Activated naive CD8-positive, alpha-beta T cell treated with anti-CD3 and anti-CD28 coated beads, Interleukin-2, amount 50 U/mL, for 24 hours (primary cell): ENCODE results near the gene TUBA4B.
"Not testable (repeated sequence)": the region's sequence is repeated elsewhere in the genome, so short reads cannot be mapped to it uniquely, and the experiment has no call there.

Experiments
- ATAC-seq: fragments of 150-1000 bp; cut with Tn5 transposase; one replicate; pipeline ENCODE4 v1.10.0; 2021
- DNase-seq: peaks from one replicate; pipeline ENCODE4 v3.0.0; 2021
- H3K27ac Mint-ChIP-seq: one replicate; pipeline ENCODE4 v1.8.0; 2021; ENCODE audit warnings: mild to moderate bottlenecking, mixed read lengths
- H3K27me3 Mint-ChIP-seq: one replicate; pipeline ENCODE4 v1.8.0; 2021; ENCODE audit warnings: mixed read lengths
- H3K36me3 Mint-ChIP-seq: one replicate; pipeline ENCODE4 v1.8.0; 2021; ENCODE audit warnings: low read depth, mixed read lengths
- H3K4me1 Mint-ChIP-seq: one replicate; pipeline ENCODE4 v1.8.0; 2021; ENCODE audit warnings: mixed read lengths
- H3K4me3 Mint-ChIP-seq: one replicate; pipeline ENCODE4 v1.8.0; 2021; ENCODE audit warnings: mild to moderate bottlenecking, moderate library complexity, mixed read lengths
- H3K9me3 Mint-ChIP-seq: one replicate; pipeline ENCODE4 v1.8.0; 2021; ENCODE audit warnings: mixed read lengths

The TUBA4B gene

DNA sequence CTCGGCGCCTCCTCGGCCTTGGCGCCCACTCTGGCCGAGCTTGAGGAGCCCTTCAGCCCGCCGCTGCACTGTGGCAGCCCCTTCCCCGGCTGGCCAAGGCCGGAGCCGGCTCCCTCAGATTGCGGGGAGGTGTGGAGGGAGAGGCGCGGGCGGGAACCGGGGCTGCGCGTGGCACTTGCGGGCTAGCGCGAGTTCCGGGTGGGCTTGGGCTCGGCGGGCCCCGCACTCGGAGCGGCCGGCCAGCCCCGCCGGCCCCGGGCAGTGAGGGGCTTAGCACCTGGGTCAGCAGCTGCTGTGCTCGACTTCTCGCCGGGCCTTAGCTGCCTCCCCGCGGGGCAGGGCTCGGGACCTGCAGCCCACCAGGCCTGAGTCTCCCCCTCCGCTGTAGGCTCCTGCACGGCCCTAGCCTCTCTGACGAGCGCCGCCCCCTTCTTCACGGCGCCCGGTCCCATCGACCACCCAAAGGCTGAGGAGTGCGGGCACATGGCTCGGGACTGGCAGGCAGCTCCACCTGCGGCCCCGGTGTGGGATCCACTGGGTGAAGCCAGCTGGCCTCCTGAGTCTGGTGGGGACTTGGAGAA lies 59.7 kb downstream of the TUBA4B start:
- not testable (repeated sequence) for H3K27ac Mint-ChIP-seq, H3K36me3 Mint-ChIP-seq, ATAC-seq, H3K9me3 Mint-ChIP-seq, H3K4me3 Mint-ChIP-seq, H3K4me1 Mint-ChIP-seq, DNase-seq
- H3K27me3 Mint-ChIP-seq = peaks cover 33% of the 10 kb centered on the region

DNA sequence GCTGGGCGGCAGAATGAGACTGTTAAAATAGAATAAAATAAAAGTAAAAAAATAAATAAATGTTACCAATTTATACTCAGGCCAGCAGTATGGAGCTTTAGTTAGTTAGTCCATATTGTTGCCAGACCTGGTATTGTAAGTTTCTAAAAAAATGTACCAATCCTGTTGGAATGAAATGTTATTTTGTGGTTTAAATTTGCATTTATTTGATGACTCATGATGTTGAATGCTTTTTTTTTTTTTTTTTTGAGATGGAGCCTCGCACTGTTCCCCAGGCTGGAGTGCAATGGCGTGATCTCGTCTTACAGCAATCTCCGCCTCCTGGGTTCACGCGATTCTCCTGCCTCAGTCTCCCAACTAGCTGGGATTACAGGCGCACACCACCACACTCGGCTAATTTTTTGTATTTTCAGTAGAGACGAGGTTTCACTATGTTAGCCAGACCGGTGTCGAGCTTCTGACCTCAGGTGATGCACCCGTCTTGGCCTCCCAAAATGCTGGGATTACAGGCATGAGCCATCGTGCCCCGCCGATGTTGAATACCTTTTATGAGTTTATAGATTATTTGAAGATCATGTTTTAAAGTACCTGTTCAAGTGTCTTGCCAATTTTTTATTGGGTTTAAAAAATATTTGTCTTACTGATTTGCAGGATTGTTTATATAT lies 61.9 kb downstream of the TUBA4B start:
- no peak overlapping the region for H3K27ac Mint-ChIP-seq
- no peak for ATAC-seq
- H3K4me1 Mint-ChIP-seq = no peaks in the 10 kb centered on the region
- peaks cover 16% of the 10 kb centered on the region for H3K27me3 Mint-ChIP-seq
- H3K36me3 Mint-ChIP-seq = no peaks in the 10 kb centered on the region
- no peak for DNase-seq
- no peak overlapping the region for H3K4me3 Mint-ChIP-seq
- no peaks in the 10 kb centered on the region for H3K9me3 Mint-ChIP-seq
